GM19395 (cell line): ENCODE measurements around the gene NDST1.
A peak's percentile ranks its signal among the peaks of the same experiment; 100 is the strongest.

Experiments used
- ATAC-seq: cut with Tn5 transposase; IDR thresholded peaks from one replicate; pipeline ENCODE4 v1.9.1; 2021; ENCODE audit warnings: mild to moderate bottlenecking, moderate library complexity; ENCODE audit not compliant: unreplicated experiment

NDST1 gene

DNA sequence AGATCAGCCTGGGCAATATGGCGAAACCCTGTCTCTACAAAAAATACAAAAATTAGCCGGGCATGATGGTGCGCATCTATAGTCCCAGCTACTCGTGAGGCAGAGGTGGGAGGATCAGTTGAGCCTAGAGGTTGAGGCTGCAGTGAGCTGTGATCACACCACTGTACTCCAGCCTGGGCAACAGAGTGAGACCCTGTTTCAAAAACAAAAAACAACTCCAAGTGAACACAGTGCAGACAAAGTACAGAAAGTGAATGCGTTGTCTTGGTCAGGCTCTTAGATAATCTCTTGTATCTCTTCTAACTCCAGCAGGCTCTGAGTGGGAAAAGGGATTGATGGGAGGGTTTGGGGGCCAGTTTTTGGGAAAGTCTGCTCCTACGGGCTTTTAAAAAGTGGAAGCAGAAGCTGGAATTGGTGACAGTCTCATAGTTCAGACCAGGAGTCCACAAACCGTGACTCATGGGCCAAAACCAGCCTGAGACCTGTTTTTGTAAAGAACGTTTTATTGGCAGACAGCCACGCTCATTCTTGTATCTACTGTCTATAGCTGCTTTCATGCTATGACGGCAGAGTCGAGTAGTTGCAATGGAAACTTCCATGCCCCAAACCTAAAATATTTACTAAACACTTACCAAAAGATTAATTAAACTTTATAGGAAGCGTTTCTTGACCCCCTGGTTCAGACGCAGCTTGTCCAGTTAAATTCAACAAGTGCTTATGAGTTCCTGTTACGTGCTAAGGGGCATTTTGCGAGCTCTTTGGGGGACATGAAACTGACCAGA is 32.9 kb downstream of the NDST1 start:
- ATAC-seq: no peak

- no peak for ATAC-seq
Measured at GRCh38 chr5:150541397-150541675, 33.4 kb downstream of the NDST1 start.

- no peak for ATAC-seq
Measured at GRCh38 chr5:150541895-150542294, 34.0 kb downstream of the NDST1 start.

DNA sequence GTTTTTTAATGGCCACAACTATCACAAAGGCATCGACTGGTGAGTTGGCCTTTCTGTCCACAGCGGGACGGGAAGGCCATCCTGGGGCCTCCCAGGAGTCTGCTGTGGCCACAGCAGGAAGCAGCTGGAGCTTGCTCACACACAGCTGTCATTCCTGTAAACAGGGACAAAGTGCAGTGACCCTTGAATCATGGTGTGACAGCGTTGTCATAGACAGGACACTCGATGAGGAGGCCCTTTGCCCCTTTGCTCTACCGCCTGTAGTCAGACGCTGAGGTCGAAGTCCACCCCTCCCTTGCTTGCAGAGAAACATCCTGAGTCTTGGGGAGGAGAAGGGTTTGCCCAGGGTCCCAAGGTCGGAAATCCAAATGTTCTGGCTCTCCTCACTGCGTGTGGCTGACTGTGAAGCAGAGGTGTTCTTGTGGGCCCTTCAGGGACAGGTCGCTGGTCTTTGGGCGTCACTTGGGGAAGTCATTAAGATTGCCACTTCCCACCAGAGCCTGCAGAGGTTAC is 35.1 kb downstream of the NDST1 start:
- ATAC-seq: no peak

DNA sequence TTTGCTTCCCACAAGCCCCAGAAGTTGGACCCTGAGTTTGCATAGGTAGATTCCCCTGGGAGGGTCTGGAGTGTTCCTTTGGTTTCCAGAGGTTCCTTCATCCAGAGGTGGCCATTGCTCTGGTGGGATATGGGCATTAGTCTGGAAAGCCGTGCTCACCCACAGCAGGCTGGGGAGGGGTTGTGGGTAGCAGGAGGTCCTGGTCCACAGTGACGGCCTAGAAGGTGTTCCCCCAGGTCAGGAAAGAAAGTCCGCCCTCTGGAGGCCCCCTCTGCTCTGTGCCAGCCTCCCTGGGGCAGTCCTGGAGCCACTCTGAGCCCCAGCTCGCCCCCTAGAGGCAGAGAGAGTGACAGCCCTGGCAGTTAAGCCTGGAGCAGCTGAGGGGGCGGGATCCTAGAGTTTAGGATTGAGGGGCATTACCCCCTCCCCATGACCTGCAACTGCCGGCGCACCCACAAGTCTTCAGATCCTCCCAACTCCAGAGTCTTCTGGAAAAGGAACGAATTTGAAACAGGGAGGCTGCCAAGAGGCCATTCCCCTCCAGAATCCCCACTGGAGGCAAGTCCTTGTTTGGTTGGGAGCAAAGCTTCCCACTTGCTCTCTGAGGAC is 36.8 kb downstream of the NDST1 start:
- ATAC-seq: peak; percentile 97

DNA sequence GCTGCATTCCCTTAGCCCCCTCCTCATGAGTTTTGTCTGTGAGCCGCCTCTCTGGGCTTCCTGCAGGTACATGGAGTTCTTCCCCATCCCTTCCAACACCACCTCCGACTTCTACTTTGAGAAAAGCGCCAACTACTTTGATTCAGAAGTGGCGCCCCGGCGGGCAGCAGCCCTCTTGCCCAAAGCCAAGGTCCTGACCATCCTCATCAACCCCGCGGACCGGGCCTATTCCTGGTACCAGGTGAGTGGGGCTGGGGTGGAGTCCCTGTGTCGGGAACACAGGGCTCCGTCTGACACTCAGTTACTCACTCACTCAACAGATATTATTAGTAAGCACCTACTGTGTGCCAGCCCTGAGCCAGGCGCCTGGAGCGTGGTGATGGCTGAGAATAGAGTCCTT is 37.3 kb downstream of the NDST1 start:
- no peak for ATAC-seq

DNA sequence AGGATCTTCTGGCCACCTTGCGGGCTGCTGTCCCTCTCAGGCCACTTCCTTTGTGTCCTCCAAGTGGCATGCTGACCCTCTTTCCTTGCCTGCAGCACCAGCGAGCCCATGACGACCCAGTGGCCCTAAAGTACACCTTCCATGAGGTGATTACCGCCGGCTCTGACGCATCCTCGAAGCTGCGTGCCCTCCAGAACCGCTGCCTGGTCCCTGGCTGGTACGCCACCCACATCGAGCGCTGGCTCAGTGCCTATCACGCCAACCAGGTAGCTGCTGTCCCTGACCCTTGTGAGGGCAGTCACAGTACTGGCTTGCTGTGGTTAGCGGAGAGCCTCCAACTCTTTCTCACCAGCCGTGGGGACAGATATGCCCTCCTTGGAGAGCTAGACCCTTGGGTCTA is 40.2 kb downstream of the NDST1 start:
- no peak for ATAC-seq

DNA sequence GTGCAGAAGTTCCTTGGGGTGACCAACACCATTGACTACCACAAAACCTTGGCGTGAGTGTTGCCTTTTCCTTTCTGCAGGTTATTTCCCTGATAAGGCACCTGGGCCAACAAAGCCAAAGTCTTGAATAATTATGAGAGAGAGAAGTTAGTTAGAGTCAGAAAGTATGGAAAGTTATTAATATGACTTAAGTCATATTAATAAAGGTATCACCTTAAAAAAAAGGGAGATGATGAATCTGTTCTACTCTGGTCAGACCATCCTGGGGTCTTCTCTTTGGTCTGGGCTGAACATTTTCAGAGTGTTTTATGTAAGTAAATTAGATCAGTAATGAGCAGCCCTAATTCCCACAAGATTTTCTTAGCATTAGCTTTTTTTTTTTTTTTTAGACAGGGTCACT is 41.8 kb downstream of the NDST1 start:
- no peak for ATAC-seq

DNA sequence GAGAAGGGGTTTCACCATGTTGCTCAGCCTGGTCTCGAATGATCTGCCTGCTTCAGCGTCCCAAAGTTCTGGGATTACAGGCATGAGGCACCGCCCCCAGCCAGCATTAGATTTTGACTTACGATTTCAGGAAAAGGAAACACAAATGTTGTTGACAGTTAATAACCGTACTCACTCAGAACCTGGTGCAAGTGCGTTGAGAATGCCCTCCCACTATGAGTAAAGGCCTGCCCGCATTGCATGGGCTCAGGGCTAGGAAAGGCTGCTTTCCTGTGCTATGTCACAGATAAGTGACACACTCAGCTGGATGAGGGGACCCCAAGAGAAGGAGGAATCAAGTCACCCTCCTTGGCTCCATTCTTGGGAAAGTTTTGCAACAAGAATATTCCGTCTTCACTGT is 42.4 kb downstream of the NDST1 start:
- ATAC-seq: no peak

GRCh38 chr5:150551066-150551465 is 43.1 kb downstream of the NDST1 start:
- ATAC-seq: no peak

DNA sequence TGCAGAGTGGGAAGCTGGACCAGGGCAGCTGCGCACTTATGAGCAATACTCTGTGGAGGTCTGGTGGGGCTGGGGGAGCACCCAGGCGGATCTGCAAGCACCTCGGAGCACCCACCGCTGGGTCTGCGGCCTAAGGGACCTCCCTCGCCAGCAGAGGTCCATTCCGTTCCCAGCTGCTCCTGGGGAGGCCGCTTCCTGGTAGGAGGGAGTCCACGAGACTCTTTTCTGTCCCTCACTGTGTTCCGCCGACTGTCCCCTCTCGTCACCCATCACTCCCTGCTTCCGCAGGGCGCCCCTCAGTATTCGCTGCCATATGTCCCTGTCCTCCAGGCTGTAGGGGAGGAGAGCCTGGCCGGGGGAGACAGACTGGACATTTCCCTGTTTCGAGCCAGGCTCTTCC is 45.5 kb downstream of the NDST1 start:
- no peak for ATAC-seq

DNA sequence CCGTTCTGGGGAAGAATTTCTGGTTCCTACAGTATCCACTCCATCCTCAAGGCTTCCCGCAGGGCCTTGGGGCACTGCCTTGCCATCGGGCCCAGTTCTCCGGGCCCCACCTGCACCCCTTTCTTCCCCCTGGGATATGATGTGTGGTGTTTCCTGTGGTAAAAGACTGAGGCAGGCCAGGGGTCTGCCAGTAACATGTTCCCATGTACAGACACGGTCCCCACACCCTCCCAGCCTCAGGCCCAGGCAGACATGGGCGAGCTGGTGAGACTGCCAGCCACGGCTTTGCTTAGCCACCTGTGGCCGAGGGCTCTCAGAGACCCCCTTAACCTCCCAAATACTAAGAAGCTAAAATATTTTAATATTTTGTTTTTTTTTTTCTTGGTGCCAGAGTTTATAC is 46.0 kb downstream of the NDST1 start:
- no peak for ATAC-seq

GRCh38 chr5:150554857-150555256 is 46.9 kb downstream of the NDST1 start:
- ATAC-seq: no peak

DNA sequence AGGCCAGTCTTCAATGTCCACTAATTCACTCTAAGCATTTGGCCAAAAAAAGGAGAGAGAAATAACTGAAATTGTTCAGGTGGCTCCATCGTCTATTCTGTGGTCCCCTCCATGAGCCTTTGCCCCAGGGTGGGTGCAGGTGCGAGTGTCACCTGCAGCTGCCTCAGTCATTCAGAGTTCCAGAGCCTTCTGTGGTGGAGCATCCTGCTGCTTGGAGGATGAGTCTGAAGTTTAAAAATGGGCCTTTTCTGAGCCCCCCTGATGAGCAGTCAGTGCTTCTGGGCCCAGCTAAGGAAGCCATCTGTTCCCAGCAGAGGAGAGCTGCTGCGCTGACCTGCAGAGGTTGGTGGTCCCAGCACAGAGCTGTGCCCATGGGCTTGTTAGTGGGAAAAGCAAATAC is 48.2 kb downstream of the NDST1 start:
- ATAC-seq: no peak

GRCh38 chr5:150556859-150557508 is 49.1 kb downstream of the NDST1 start:
- no peak for ATAC-seq

GRCh38 chr5:150557509-150557872 is 49.6 kb downstream of the NDST1 start:
- ATAC-seq: no peak

- ATAC-seq: no peak
Measured at GRCh38 chr5:150558088-150558621, 50.2 kb downstream of the NDST1 start.

GRCh38 chr5:150559088-150559487 is 51.2 kb downstream of the NDST1 start:
- no peak for ATAC-seq

DNA sequence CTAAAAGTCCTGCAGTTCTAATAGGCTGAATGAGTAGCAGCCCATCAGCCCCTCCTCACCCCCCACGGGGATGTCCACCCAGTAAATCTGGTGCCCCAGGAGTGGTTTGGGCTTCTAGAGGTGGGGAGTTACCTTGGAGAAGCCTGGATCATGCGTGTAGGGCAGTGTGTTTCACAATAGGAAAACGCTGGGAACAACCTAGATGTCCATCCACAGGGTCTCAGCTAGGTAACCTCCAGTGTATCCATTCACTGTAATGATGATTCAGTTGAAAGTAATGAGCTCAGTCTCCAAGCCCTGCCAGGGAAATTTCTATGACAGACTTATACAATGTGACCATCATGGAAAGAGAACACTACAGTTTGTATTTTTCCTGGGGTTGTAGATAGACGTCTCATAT is 51.8 kb downstream of the NDST1 start:
- ATAC-seq: no peak

DNA sequence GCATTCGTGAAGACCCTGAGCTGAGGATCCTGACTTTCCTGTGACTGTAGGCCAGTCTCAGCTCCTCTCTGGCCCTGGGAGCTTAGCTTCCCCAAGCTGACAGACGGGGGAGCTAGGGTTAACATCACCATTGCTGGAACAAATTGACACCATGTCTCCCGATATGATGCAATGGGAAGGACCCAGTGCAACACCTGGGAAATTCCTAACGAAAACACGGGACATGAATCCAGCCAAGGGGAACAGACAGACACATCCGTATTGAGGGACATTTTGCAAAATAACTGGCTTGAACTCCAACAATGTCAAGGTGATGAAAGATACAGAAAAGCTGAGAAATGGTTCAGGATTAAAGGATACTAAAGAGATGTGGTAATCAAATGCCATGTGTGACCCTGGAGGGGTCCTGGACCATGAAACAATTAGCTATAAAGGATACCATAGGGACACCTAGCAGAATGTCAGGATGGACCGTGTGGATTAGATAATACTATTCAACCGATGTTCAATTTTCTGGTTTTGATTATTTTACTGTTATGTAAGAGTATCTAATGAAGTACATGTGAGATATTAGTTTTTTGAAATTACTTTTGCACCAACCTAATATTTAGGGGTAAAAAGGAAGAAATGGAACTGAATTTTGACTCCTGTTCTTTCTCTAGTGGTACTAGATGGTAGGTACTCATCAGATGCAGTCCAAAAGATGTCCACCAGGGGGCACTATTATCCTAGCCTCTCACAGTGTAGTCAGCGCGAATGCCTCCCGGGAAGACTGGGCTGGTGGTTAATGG is 52.7 kb downstream of the NDST1 start:
- ATAC-seq: peak; percentile 81

- no peak for ATAC-seq
Measured at GRCh38 chr5:150561192-150561512, 53.2 kb downstream of the NDST1 start.
